Adipose tissue (tissue), 3 donors: Measurements from ENCODE around the gene CRELD2. TPM values are rescaled to one million over a fixed set of nuclear protein-coding genes. Genes with fewer than 3 reads are reported as not detected.
A peak's percentile ranks its signal among the peaks of the same experiment; 100 is the strongest.

ENCODE experiments used
- H3K27ac ChIP-seq: one replicate; pipeline ENCODE4 v1.5.1; 2013; ENCODE audit warnings: low read depth, low read length
- WGBS, 3 donors: extraction: QIAGEN DNeasy Blood & Tissue Kit; methylation state at CpG; one replicate each; pipeline ENCODE4 v1.1.7; 2013; 5-methylcytosine and 5-hydroxymethylcytosine counted together
- polyA plus RNA-seq, 3 donors: library from polyadenylated mRNA; stranded (reverse); fragments of 200-250 nt; gene quantifications; one replicate each; pipeline ENCODE4 v1.2.3, GENCODE V29; 2013
- donor health status: healthy with polysubstance abuse.
- donor health status: Bipolar disorder and iron deficiency.
- donor health status: healthy.

Gene CRELD2, protein sequence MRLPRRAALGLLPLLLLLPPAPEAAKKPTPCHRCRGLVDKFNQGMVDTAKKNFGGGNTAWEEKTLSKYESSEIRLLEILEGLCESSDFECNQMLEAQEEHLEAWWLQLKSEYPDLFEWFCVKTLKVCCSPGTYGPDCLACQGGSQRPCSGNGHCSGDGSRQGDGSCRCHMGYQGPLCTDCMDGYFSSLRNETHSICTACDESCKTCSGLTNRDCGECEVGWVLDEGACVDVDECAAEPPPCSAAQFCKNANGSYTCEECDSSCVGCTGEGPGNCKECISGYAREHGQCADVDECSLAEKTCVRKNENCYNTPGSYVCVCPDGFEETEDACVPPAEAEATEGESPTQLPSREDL
- polyA plus RNA-seq, result 10 to 100 TPM; 30.0 to 53.5 (median 41.7) TPM

- H3K27ac ChIP-seq, result peak within 1 kb of the TSS; percentile 21
- 0 to 1% (median 1%) methylated on average over 79 to 103 of the region's 103 CpGs for WGBS, 3 donors
These were observed at the start of gene CRELD2, which contains the start of gene ALG12 for GRCh38 chr22:49917974-49918910. Gene CRELD2 (plus strand): TSS chr22:49918634. CDS start chr22:49918770, 136 bp downstream. Gene ALG12 (minus strand): TSS chr22:49918438. CDS start chr22:49913765, 4,673 bp downstream.

DNA sequence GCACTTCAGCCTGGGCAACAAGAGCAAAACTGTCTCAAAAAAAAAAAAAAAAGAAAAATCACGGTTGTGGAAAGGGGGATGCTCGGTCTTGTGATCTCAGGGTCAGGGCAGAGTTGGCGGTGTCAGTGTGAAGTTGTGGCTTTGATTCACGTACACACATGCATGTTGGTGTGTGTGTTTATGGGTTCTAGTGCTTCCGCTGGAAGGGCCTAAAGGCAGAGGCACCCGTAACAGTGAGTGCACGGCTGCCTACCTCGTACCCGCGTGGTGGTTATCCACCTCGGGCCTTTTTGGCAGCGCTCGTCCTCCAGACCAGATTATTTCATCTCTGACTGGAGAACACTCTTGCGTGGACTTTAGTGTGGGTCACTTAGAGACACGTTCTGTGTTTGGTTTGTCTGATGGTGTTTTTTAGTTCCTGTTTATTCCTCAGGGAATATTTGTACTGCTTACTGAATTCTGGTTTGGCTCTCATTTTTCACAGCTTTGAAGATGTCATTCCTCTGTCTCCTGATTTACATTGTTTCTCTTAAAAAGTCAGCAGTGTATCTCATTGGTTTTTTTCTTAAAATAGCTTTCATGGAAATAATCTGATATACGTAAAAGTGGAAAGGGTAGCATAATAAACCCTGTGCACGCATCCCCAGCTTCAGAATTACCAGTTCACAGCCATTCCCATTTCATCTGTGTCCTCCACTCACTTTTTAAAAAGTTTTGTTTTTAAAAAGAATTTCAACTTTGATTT, 49.2 kb upstream of the CRELD2 start:
- WGBS, 3 donors, result 89 to 92% (median 91%) methylated on average over 17 of the region's 17 CpGs

DNA sequence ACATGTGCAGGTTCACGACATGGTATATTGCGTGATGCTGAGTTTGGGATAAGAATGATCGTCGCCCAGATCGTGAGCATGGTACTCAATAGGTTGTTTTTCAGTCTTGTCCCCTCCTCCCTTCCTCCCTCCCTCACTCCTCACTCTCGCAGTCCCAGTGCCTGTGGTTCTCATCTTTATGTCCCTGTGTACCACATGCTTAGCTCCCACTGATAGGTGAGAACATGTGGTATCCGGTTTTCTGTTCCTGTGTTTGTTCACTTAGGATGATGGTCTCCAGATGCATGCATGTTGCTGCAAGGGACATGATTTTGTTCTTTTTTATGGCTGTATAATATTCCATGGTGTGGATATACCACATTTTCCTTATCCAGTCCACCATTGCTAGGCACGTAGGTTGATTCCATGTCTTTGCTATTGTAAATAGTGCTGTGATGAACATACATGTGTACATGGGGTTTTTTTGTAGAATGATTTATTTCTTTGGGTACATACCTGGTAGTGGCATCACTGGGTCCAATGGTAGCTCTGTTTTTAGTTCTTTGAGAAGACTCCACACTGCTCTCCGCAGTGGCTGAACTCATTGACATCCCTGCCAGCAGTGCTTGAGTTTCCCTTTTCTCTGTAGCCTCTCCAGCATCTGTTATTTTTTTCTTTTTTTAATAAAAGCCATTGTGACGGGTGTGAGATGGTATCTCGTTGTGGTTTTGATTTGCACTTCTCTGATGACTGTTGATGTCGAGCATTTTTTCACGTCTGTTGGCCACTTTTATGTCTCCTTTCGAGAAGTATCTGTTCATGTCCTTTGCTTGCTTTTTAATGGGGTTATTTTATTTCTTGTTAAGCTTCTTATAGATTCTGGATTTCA, 48.4 kb upstream of the CRELD2 start:
- WGBS, 3 donors, result 83 to 96% (median 93%) methylated on average over 13 to 14 of the region's 14 CpGs
- no peak overlapping the region for H3K27ac ChIP-seq

More for the DNA sequence above, 49.2 kb upstream of the CRELD2 start:
- H3K27ac ChIP-seq, result no peak overlapping the region

GRCh38 chr22:49871482-49871881, 47.0 kb upstream of the CRELD2 start:
- 96 to 99% (median 99%) methylated on average over 4 of the region's 4 CpGs for WGBS, 3 donors
- H3K27ac ChIP-seq, result no peak overlapping the region

- no peak overlapping the region for H3K27ac ChIP-seq
- WGBS, 3 donors, result 95% methylated on average over 7 of the region's 7 CpGs
These were observed 46.1 kb upstream of the CRELD2 start for GRCh38 chr22:49872347-49872746.

- 88 to 95% (median 89%) methylated on average over 15 to 16 of the region's 16 CpGs for WGBS, 3 donors
- H3K27ac ChIP-seq, result no peak overlapping the region
These were observed 45.0 kb upstream of the CRELD2 start for GRCh38 chr22:49873228-49873940.

DNA sequence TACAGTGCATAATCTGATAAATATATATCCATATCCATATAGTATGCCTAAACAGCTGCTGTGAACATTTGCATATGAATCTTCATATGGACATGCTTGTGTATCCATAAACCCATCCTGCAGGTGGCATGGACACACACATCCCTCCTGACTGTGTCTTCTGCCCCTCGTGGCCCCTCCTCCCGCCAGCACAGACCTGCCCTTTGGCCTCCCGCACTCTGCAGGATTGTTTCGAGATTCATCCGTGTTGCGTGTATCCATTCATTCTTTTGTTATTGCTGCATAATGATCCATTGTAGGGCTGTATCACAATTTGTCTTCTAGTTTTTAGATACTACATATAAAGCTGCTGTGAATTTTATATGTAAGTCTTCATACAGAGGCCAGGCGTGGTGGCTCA, 40.8 kb upstream of the CRELD2 start:
- WGBS, 3 donors, result 97 to 99% (median 99%) methylated on average over 7 of the region's 7 CpGs
- no peak overlapping the region for H3K27ac ChIP-seq

GRCh38 chr22:49878206-49878605, 40.2 kb upstream of the CRELD2 start:
- H3K27ac ChIP-seq, result no peak overlapping the region
- WGBS, 3 donors, result 97 to 100% (median 97%) methylated on average over 8 of the region's 8 CpGs

DNA sequence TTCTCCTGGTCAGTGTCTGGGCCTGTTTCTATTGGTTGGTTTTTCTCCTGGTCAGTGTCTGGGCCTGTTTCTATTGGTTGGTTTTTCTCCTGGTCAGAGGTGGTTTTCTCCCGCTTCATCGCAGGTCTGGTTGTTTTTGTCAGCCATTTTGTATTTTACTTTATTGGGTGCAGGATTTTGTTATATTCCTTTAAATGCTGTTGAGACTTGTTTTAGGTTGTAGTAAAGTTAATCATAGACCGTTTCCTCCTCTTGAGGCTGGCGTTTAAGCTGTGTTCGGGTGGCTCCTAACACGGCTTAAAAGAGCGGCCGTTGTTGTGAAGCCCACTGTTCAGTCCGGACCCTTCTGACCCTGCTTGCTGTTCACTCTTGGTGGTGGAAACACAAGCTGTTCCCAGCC, 38.6 kb upstream of the CRELD2 start:
- H3K27ac ChIP-seq, result no peak overlapping the region
- 91 to 96% (median 93%) methylated on average over 9 of the region's 9 CpGs for WGBS, 3 donors

DNA sequence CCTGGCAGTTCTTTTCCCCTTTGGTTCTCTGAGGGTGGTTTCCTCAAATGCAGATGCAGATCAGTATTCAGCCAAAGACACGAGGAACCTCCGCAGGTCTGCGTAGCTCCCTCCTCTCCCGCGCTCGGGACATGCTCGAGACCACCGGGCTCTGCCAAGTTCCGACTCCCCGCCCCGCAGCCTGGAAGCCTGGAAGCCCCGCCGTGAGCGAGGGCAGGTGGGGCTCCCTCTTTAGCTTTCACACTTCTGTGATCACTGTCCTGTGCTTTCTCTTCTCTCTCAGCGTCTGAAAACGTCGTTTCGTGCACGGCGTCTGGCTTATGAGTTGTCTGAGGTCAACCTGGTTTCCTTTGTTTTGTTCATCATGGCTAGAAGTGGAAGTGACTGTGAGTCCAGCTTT, 38.2 kb upstream of the CRELD2 start:
- WGBS, 3 donors, result 52 to 84% (median 66%) methylated on average over 19 to 20 of the region's 20 CpGs
- no peak overlapping the region for H3K27ac ChIP-seq

- WGBS, 3 donors, result 96 to 100% (median 100%) methylated on average over 2 of the region's 2 CpGs
- no peak overlapping the region for H3K27ac ChIP-seq
These were observed 36.6 kb upstream of the CRELD2 start for GRCh38 chr22:49881856-49882255.

DNA sequence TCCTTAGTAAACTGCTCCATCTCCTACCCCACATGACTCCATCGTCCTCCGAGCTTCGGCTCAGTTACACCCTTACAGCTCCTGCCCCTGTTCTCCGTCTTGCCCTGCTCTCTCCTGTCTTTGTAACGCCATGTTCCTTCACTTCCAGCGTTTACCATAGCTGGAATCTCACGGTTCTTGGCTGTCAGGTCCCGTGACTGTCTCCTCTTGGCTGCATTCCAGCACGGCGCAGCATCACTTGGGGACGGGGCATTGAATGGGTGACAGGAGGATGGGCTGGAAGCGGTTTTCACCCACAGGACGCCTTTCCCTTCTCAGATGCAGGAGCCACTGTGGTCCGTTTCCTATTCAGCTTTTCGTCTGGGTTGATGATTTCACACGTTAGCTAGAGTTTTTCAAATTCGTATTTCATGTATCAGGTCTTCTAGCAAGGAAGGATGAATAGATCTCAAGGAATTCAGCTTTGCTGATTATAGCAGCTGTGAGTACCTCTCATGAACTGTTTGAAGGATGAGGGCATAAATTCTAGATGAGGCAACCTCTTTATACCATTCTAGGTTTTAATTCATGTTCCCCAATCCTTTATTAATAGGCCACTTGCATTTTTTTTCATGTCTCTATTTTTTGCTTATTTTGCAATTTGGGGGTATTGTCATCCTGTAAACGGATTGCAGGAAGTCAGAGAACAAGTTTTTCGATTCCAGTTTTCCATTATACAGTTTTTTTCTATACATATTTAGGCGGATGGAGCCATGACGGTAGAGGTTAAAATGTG, 35.7 kb upstream of the CRELD2 start:
- H3K27ac ChIP-seq, result no peak overlapping the region
- 85 to 89% (median 85%) methylated on average over 21 of the region's 21 CpGs for WGBS, 3 donors

- WGBS, 3 donors, result 94 to 97% (median 96%) methylated on average over 4 of the region's 4 CpGs
- no peak overlapping the region for H3K27ac ChIP-seq
These were observed 35.2 kb upstream of the CRELD2 start for GRCh38 chr22:49883294-49883640.

DNA sequence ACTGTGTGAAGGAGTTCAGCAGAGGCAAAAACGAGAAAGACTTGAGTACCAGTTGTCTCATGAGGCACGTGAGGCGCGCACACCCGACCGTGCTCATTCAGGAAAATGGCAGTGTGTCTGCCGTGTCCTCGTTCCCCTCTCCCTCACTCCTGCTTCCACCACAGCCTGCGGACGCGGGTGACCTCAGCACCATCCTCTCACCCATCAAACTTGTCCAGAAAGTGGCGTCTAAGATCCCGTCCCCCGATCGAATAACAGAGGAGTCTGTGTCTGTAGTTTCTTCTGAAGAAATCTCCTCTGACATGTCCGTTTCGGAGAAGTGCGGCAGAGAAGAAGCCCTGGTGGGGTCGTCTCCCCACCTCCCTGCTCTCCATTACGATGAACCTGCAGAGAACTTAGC, 34.4 kb upstream of the CRELD2 start:
- no peak overlapping the region for H3K27ac ChIP-seq
- WGBS, 3 donors, result 96 to 99% (median 98%) methylated on average over 20 of the region's 20 CpGs

DNA sequence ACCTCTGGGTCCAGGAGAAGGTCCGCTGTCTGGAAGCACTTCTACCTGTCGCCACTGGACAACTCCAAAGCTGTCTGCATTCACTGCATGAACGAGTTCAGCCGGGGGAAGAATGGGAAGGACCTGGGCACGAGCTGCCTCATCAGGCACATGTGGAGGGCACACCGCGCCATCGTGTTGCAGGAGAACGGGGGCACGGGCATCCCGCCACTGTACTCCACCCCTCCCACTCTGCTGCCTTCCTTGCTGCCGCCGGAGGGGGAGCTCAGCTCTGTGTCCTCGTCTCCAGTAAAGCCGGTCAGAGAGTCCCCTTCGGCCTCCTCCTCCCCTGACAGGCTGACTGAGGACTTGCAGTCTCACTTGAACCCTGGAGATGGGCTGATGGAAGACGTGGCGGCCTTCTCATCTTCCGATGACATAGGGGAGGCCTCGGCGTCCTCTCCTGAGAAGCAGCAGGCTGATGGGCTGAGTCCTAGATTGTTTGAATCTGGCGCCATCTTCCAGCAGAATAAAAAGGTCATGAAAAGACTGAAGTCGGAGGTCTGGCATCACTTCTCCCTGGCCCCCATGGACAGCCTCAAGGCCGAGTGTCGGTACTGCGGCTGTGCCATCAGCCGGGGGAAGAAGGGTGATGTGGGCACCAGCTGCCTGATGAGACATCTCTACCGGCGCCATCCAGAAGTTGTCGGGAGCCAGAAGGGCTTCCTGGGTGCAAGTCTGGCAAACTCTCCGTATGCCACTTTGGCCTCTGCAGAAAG, 33.8 kb upstream of the CRELD2 start:
- 94 to 96% (median 96%) methylated on average over 30 to 31 of the region's 31 CpGs for WGBS, 3 donors
- no peak overlapping the region for H3K27ac ChIP-seq

DNA sequence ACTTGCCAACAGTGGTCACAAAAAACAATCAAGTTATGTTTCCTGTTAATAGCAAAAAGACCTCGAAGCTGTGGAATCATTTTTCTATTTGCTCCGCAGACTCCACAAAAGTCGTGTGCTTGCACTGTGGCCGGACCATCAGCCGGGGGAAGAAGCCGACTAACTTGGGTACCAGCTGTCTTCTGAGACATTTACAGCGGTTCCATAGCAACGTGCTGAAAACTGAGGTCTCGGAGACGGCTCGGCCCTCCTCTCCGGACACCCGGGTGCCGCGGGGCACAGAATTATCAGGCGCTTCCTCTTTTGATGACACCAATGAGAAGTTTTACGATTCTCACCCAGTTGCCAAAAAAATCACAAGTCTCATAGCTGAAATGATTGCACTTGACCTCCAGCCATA, 33.2 kb upstream of the CRELD2 start:
- WGBS, 3 donors, result 96 to 98% (median 96%) methylated on average over 17 of the region's 17 CpGs
- no peak overlapping the region for H3K27ac ChIP-seq
